H1 (cell line): ENCODE results near the gene TMEM266. TPM values are rescaled to one million over a fixed set of nuclear protein-coding genes. Genes with fewer than 3 reads are reported as not detected.
A peak's percentile ranks its signal among the peaks of the same experiment; 100 is the strongest.

Experiments used
- CTCF ChIA-PET: fragments of 300-600 bp; sonication (Branson Sonifier 250); formaldehyde crosslinking; loops from one replicate; lab custom pipeline; 2021; ENCODE audit not compliant: partially characterized antibody; lab: Charles Lee
- POLR2A ChIA-PET: fragments of 300-600 bp; sonication (Branson Sonifier 250); formaldehyde crosslinking; loops from one replicate; lab custom pipeline; 2021; ENCODE audit warnings: inconsistent platforms; ENCODE audit not compliant: partially characterized antibody; lab: Charles Lee
- DNase-seq, 2 experiments: peaks; one replicate each; pipeline versions ENCODE4 v3.0.0 to v3.0.0-alpha.2; 2010 to 2022; ENCODE audit warnings: low spot score in 2 of 2, low read depth in 1 of 2, mixed read lengths in 1 of 2
- FAIRE-seq: peaks from 2 replicates; lab custom pipeline; 2011; peaks lifted over from hg19 to GRCh38; lab: Jason Lieb, UNC
- H2AFZ ChIP-seq: 2 replicates; pipeline ENCODE4 v1.8.1; 2012; ENCODE audit warnings: low read length, inconsistent platforms
- H2AK5ac ChIP-seq: 2 replicates; pipeline ENCODE4 v1.6.1; 2013; ENCODE audit warnings: low read depth, low read length
- H2BK120ac ChIP-seq: replicated peaks from 2 replicates; pipeline ENCODE3; 2013; ENCODE audit warnings: low read depth, low read length, inconsistent platforms
- H2BK12ac ChIP-seq: 2 replicates; pipeline ENCODE4 v1.6.1; 2013; ENCODE audit warnings: low read depth, low read length
- H2BK15ac ChIP-seq: 2 replicates; pipeline ENCODE4 v1.6.1; 2013; ENCODE audit warnings: low read length
- H2BK20ac ChIP-seq: 2 replicates; pipeline ENCODE4 v1.6.1; 2013; ENCODE audit warnings: low read length
- H2BK5ac ChIP-seq: 2 replicates; pipeline ENCODE4 v1.6.1; 2013; ENCODE audit warnings: low read depth, low read length
- H3K14ac ChIP-seq: 2 replicates; pipeline ENCODE4 v1.6.1; 2013; ENCODE audit warnings: inconsistent platforms; ENCODE audit not compliant: insufficient read length
- H3K18ac ChIP-seq: 2 replicates; pipeline ENCODE4 v1.6.1; 2013; ENCODE audit warnings: low read length; ENCODE audit errors: extremely low read depth
- H3K23ac ChIP-seq: 2 replicates; pipeline ENCODE4 v1.6.1; 2013; ENCODE audit warnings: inconsistent platforms; ENCODE audit not compliant: insufficient read length
- H3K23me2 ChIP-seq: 2 replicates; pipeline ENCODE4 v1.6.1; 2013; ENCODE audit warnings: low read depth, low read length
- H3K27ac ChIP-seq: 2 replicates; pipeline ENCODE4 v1.6.1; 2011; ENCODE audit warnings: low read depth, low read length, inconsistent platforms
- H3K27me3 ChIP-seq, 4 experiments: replicated peaks in 1 of 4; 1 replicate in 1 of 4; 2 replicates in 3 of 4; pipeline versions ENCODE4 v1.6.1 to v1.8.1; 2011 to 2013; ENCODE audit warnings: low read length in 3 of 4, mild to moderate bottlenecking in 3 of 4, inconsistent platforms in 2 of 4, mixed read lengths in 2 of 4, moderate library complexity in 1 of 4; ENCODE audit not compliant: control insufficient read depth in 3 of 4, insufficient read depth in 3 of 4; ENCODE audit errors: extremely low read depth in 1 of 4
- H3K36me3 ChIP-seq, 4 experiments: 2 replicates each; pipeline versions ENCODE4 v1.6.1 to v1.8.1; 2011 to 2013; ENCODE audit warnings: mild to moderate bottlenecking in 4 of 4, low read length in 3 of 4, moderate library complexity in 2 of 4, control low read depth in 1 of 4, inconsistent platforms in 1 of 4; ENCODE audit not compliant: insufficient read depth in 4 of 4, control insufficient read depth in 2 of 4
- H3K4ac ChIP-seq: replicated peaks from 2 replicates; pipeline ENCODE3; 2013; ENCODE audit warnings: low read length, low read depth, mixed read lengths, inconsistent platforms; ENCODE audit not compliant: insufficient read length
- H3K4me1 ChIP-seq, 4 experiments: replicated peaks in 1 of 4; 1 replicate in 1 of 4; 2 replicates in 3 of 4; pipeline versions ENCODE4 v1.6.1 to v1.8.1; 2011 to 2013; ENCODE audit warnings: low read length in 3 of 4, inconsistent platforms in 2 of 4, mixed read lengths in 1 of 4; ENCODE audit not compliant: insufficient read depth in 4 of 4, control insufficient read depth in 3 of 4
- H3K4me2 ChIP-seq, 2 experiments: 2 replicates each; pipeline versions ENCODE4 v1.6.1 to v1.8.1; 2011 to 2013; ENCODE audit warnings: low read depth in 2 of 2, low read length in 2 of 2, control low read depth in 1 of 2, inconsistent platforms in 1 of 2, mild to moderate bottlenecking in 1 of 2; ENCODE audit not compliant: insufficient read depth in 1 of 2
- H3K4me3 ChIP-seq, 4 experiments: fragments of 200-600, 300-600 bp in 1 of 4; sonication (generic), shearing (Covaris generic), sonication (Bioruptor Twin) in 1 of 4; 2 replicates each; pipeline versions ENCODE4 v1.5.1 to v1.8.1; 2011 to 2016; ENCODE audit warnings: low read length in 4 of 4, low read depth in 3 of 4, control low read depth in 2 of 4, inconsistent platforms in 2 of 4, mild to moderate bottlenecking in 2 of 4, mixed read lengths in 1 of 4, moderate library complexity in 1 of 4; ENCODE audit not compliant: insufficient read depth in 2 of 4; ENCODE audit errors: extremely low read depth in 1 of 4
- H3K56ac ChIP-seq: replicated peaks from 2 replicates; pipeline ENCODE3; 2013; ENCODE audit warnings: low read depth, mild to moderate bottlenecking, mixed read lengths, low read length, inconsistent platforms; ENCODE audit not compliant: insufficient read length
- H3K79me1 ChIP-seq: 2 replicates; pipeline ENCODE4 v1.6.1; 2013; ENCODE audit warnings: low read depth, low read length, control low read depth
- H3K79me2 ChIP-seq, 2 experiments: 2 replicates each; pipeline versions ENCODE4 v1.6.1 to v1.8.1; 2012 to 2013; ENCODE audit warnings: low read length in 2 of 2, mild to moderate bottlenecking in 2 of 2, inconsistent platforms in 1 of 2; ENCODE audit not compliant: insufficient read depth in 2 of 2, control insufficient read depth in 1 of 2
- H3K9ac ChIP-seq, 4 experiments: replicated peaks in 1 of 4; 1 replicate in 1 of 4; 2 replicates in 3 of 4; pipeline versions ENCODE4 v1.6.1 to v1.8.1; 2011 to 2013; ENCODE audit warnings: low read depth in 3 of 4, low read length in 3 of 4, control low read depth in 2 of 4, mild to moderate bottlenecking in 2 of 4, moderate library complexity in 2 of 4, inconsistent platforms in 1 of 4; ENCODE audit errors: extremely low read depth in 1 of 4
- H3K9me3 ChIP-seq, 2 experiments: 2 replicates each; pipeline versions ENCODE4 v1.6.1 to v1.8.1; 2012 to 2013; ENCODE audit warnings: mild to moderate bottlenecking in 2 of 2, moderate library complexity in 2 of 2, control low read depth in 1 of 2, inconsistent platforms in 1 of 2, low read depth in 1 of 2, low read length in 1 of 2, mixed read lengths in 1 of 2; ENCODE audit not compliant: insufficient read depth in 2 of 2
- H4K20me1 ChIP-seq, 2 experiments: replicated peaks in 1 of 2; 2 replicates each; pipeline versions ENCODE3 to v1.8.1; 2011 to 2013; ENCODE audit warnings: inconsistent platforms in 2 of 2, low read length in 2 of 2, mild to moderate bottlenecking in 1 of 2; ENCODE audit not compliant: insufficient read depth in 2 of 2, control insufficient read depth in 1 of 2
- H4K5ac ChIP-seq: 2 replicates; pipeline ENCODE4 v1.6.1; 2013; ENCODE audit warnings: low read length, low read depth, mixed read lengths, inconsistent platforms; ENCODE audit not compliant: insufficient read length
- H4K8ac ChIP-seq: 2 replicates; pipeline ENCODE4 v1.8.0; 2013; ENCODE audit warnings: mild to moderate bottlenecking, moderate library complexity, low read length, inconsistent platforms; ENCODE audit not compliant: insufficient read depth; ENCODE audit errors: extremely low read depth
- H4K91ac ChIP-seq: replicated peaks from 2 replicates; pipeline ENCODE3; 2013; ENCODE audit warnings: low read length, mixed read lengths, inconsistent platforms; ENCODE audit not compliant: insufficient read length
- ATF2 ChIP-seq: IDR thresholded peaks from 2 replicates; pipeline ENCODE4 v1.6.1; 2012; ENCODE audit warnings: low read length, inconsistent platforms
- CBX5 ChIP-seq: fragments of 300-800, 300-1000 bp; sonication (generic); IDR thresholded peaks from 2 replicates; pipeline ENCODE4 v1.7.1; 2016; ENCODE audit warnings: antibody characterized with exemption, low read length, low read depth
- E2F6 ChIP-seq: IDR thresholded peaks from 2 replicates; pipeline ENCODE4 v1.6.1; 2012; ENCODE audit warnings: inconsistent platforms
- GTF2F1 ChIP-seq: IDR thresholded peaks from 2 replicates; pipeline ENCODE4 v1.6.1; 2012; ENCODE audit warnings: low read depth, low read length, improper control_type of control experiment, borderline replicate concordance
- POU5F1 ChIP-seq: IDR thresholded peaks from 2 replicates; pipeline ENCODE4 v1.6.1; 2011; ENCODE audit warnings: low read depth, mild to moderate bottlenecking, low read length, moderate library complexity
- RNF2 ChIP-seq: fragments of 200-900, 300-1000 bp; sonication (generic); IDR thresholded peaks from 2 replicates; pipeline ENCODE4 v1.7.1; 2016; ENCODE audit warnings: borderline replicate concordance, low read depth, mild to moderate bottlenecking, antibody characterized with exemption, low read length; ENCODE audit not compliant: poor library complexity, severe bottlenecking; ENCODE audit errors: missing control alignments
- TAF1 ChIP-seq: IDR thresholded peaks from 2 replicates; pipeline ENCODE4 v1.6.1; 2011; ENCODE audit warnings: mild to moderate bottlenecking, low read depth, low read length
- TCF12 ChIP-seq: IDR thresholded peaks from 2 replicates; pipeline ENCODE4 v1.6.1; 2011; ENCODE audit warnings: low read depth, mild to moderate bottlenecking, low read length
- WGBS, 2 experiments: shearing (Covaris generic) in 1 of 2; methylation state at CpG; one replicate each; pipeline versions ENCODE4 v1.1.6 to v1.1.7; 2013 to 2015; ENCODE audit warnings: low lambda C conversion rate in 2 of 2, mixed read lengths in 2 of 2, inconsistent platforms in 1 of 2, low coverage in 1 of 2, missing lambda C conversion rate in 1 of 2; ENCODE audit not compliant: insufficient replicate concordance in 2 of 2, insufficient coverage in 1 of 2, insufficient read length in 1 of 2; ENCODE audit errors: extremely low coverage in 1 of 2, missing lambda C conversion rate in 1 of 2; 5-methylcytosine and 5-hydroxymethylcytosine counted together
- polyA plus RNA-seq, 7 experiments: library from polyadenylated mRNA; depleted of rRNA in 3 of 7; stranded (reverse) in 5 of 7; unstranded in 2 of 7; fragments of >200 nt in 5 of 7; fragments of 200-250 nt in 2 of 7; gene quantifications; 1 replicate in 5 of 7; 2 replicates in 1 of 7; 4 replicates in 1 of 7; pipeline versions ENCODE4 v1.2.1 to v1.2.3, GENCODE V29; 2011 to 2013; ENCODE audit warnings: missing spikeins in 2 of 7, mixed read lengths in 2 of 7
- total RNA-seq: library from RNA; stranded (reverse); fragmentation: NEBNext Ultra II Directional; extraction: Animal tissue kit (Norgen Biotek cat#: 25700); gene quantifications from 2 replicates; pipeline ENCODE4 v1.2.1, GENCODE V29; 2021

Gene TMEM266
- total and polyA plus RNA-seq, 2 of the 8 experiments (the other 6 are each of a cell fraction or from before 2014, with no cell fraction given) = 2.6 TPM

GRCh38 chr15:76169911-76170800 is 110.4 kb downstream of the TMEM266 start:
- no peaks in the 10 kb centered on the region for H3K27me3 ChIP-seq
- H2AFZ ChIP-seq = no peak overlapping the region
- H3K56ac ChIP-seq = no peak overlapping the region
- H4K8ac ChIP-seq = no peak overlapping the region; the same call in 1 of the 2 replicates
- no peak overlapping the region for H2BK5ac ChIP-seq
- H3K23me2 ChIP-seq = no peaks in the 10 kb centered on the region
- H3K18ac ChIP-seq = no peak overlapping the region
- H4K20me1 ChIP-seq = no peaks in the 10 kb centered on the region
- ChIA-PET POLR2A (interaction anchor here (1.8 kb wide), 1 partner anchor 19 kb away, joined by 4 read pairs; no protein-coding TSS in a partner anchor), CTCF (interaction anchor here (0.8 to 9.7 kb wide), 7 partner anchors 7 to 20 kb away, joined by 3 to 89 read pairs (median 6); no protein-coding TSS in a partner anchor)
- H2BK120ac ChIP-seq = no peak overlapping the region
- no peak overlapping the region for H3K14ac ChIP-seq
- no peak overlapping the region for H3K4me3 ChIP-seq
- no peak overlapping the region for H3K4me2 ChIP-seq
- no peak overlapping the region for H4K5ac ChIP-seq
- no peaks in the 10 kb centered on the region for H3K36me3 ChIP-seq
- no peak for TF ChIP-seq TCF12
- no peak for TF ChIP-seq GTF2F1
- TF ChIP-seq ATF2 = no peak
- TF ChIP-seq POU5F1 = no peak
- no peak for TF ChIP-seq CBX5
- TF ChIP-seq TAF1 = no peak
- TF ChIP-seq E2F6 = 0 out of 2 replicates have a peak, but pooled peaks have one; percentile 26
- TF ChIP-seq RNF2 = no peak
- H2BK15ac ChIP-seq = no peak overlapping the region
- peaks cover 0 to 5% (median 0%) of the 10 kb centered on the region in 4 experiments; a peak in 1 of 7 replicates for H3K4me1 ChIP-seq
- no peak overlapping the region for H2BK20ac ChIP-seq
- no peaks in the 10 kb centered on the region for H3K9me3 ChIP-seq
- H4K91ac ChIP-seq = no peak overlapping the region
- H3K9ac ChIP-seq = no peak overlapping the region
- DNase-seq = no peak
- no peak overlapping the region for H3K4ac ChIP-seq
- FAIRE-seq = no peak
- no peak overlapping the region for H2AK5ac ChIP-seq
- no peak overlapping the region for H3K23ac ChIP-seq
- H2BK12ac ChIP-seq = 0 out of 2 replicates have a peak overlapping the region, but pooled peaks have one; percentile 42
- H3K79me2 ChIP-seq = no peaks in the 10 kb centered on the region
- no peak overlapping the region for H3K27ac ChIP-seq
- WGBS, 2 experiments = 93% methylated on average over 12 of the region's 16 CpGs; no CpG with 5 or more reads in 1 of the 2 experiments
- H3K79me1 ChIP-seq = no peaks in the 10 kb centered on the region
